Prostate gland (tissue), 2 donors: Measurements from ENCODE around the gene FNBP1L. TPM values are rescaled to one million over a fixed set of nuclear protein-coding genes. Genes with fewer than 3 reads are reported as not detected.
"Not testable (repeated sequence)": the region's sequence is repeated elsewhere in the genome, so short reads cannot be mapped to it uniquely, and the experiment has no call there.

Source experiments
- DNase-seq: peaks from one replicate; pipeline ENCODE4 v3.0.0-alpha.2; 2019; ENCODE audit warnings: low spot score
- H3K27ac ChIP-seq, 2 donors: fragments of 200-600 bp; sonication (generic); 2 replicates each; pipeline ENCODE4 v1.5.1; 2017 to 2019
- H3K27me3 ChIP-seq: fragments of 200-600 bp; sonication (generic); replicated peaks from 2 replicates; pipeline ENCODE4 v1.5.1; 2019; ENCODE audit not compliant: insufficient read depth
- H3K36me3 ChIP-seq, 2 donors: fragments of 200-600 bp; sonication (generic); 1 replicate in 1 of 2; 2 replicates in 1 of 2; pipeline versions ENCODE4 v1.5.1 to v1.8.1; 2017 to 2019
- H3K4me1 ChIP-seq: fragments of 200-600 bp; sonication (generic); replicated peaks from 2 replicates; pipeline ENCODE4 v1.5.1; 2019
- H3K4me3 ChIP-seq, 2 donors: fragments of 200-600 bp; sonication (generic); 2 replicates each; pipeline ENCODE4 v1.5.1; 2017 to 2019
- H3K9me3 ChIP-seq: fragments of 200-600 bp; sonication (generic); 2 replicates; pipeline ENCODE4 v1.5.1; 2017
- POLR2A ChIP-seq: fragments of 450-650 bp; IDR thresholded peaks from one replicate; pipeline ENCODE4 v1.6.1; 2016; ENCODE audit warnings: antibody characterized with exemption, mild to moderate bottlenecking
- POLR2AphosphoS5 ChIP-seq: sonication (generic); formaldehyde crosslinking; IDR thresholded peaks from one replicate; pipeline ENCODE4 v1.6.1; 2017; ENCODE audit warnings: antibody characterized with exemption
- WGBS: methylation state at CpG from one replicate; pipeline ENCODE4 v1.1.5; 2018; 5-methylcytosine and 5-hydroxymethylcytosine counted together
- intact Hi-C: fragments of 100-400 bp; cut with DNase I; formaldehyde crosslinking; loops from one replicate; pipeline ENCODE4 v1.14.2; 2022
- total RNA-seq, 2 donors: library from RNA; depleted of rRNA; stranded (reverse); fragments of >200 nt; gene quantifications; one replicate each; pipeline ENCODE4 v1.1.0, GENCODE V29; 2016
- TF ChIP-seq, protein P1 (sequence below), 4 experiments: fragments of 200-600 bp in 2 of 4; fragments of 450-650 bp in 2 of 4; sonication (generic) in 2 of 4; IDR thresholded peaks; 1 replicate in 3 of 4; 2 replicates in 1 of 4; pipeline ENCODE4 v1.5.1; 2016 to 2019; ENCODE audit warnings: antibody characterized with exemption in 4 of 4, mild to moderate bottlenecking in 2 of 4, moderate library complexity in 2 of 4

The FNBP1L gene
- total RNA-seq, 2 donors from 2014 or later, result 41.1 to 49.7 TPM

DNA sequence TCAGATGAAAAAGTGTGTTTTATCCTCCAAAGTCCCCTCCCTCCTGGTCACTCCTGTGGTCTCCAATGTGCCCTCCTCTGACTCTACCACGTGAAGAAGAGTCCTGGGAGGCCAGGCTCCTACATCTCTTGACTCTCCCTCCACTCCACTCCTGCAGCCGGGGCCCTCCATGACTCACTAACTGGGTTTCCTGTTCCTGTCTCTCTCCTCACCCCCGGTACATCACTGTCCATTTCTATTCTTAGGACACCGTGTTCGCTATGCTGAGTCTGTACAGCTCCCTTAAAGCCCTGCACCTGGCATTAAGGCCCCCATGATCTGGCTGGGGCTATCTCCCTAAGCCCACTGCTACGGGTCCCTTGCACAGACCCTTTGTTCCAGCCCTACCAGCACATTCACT, 140.3 kb downstream of the FNBP1L start:
- Histone ChIP-seq H3K36me3 (no peaks in the 10 kb centered on the region), H3K27ac (no peak overlapping the region), H3K27me3 (no peaks in the 10 kb centered on the region), H3K4me1 (peaks cover 6% of the 10 kb centered on the region), H3K9me3 (no peaks in the 10 kb centered on the region), H3K4me3 (no peak overlapping the region)
- no peak for TF ChIP-seq POLR2AphosphoS5
- TF ChIP-seq POLR2A, result no peak
- TF ChIP-seq, protein P1, sequence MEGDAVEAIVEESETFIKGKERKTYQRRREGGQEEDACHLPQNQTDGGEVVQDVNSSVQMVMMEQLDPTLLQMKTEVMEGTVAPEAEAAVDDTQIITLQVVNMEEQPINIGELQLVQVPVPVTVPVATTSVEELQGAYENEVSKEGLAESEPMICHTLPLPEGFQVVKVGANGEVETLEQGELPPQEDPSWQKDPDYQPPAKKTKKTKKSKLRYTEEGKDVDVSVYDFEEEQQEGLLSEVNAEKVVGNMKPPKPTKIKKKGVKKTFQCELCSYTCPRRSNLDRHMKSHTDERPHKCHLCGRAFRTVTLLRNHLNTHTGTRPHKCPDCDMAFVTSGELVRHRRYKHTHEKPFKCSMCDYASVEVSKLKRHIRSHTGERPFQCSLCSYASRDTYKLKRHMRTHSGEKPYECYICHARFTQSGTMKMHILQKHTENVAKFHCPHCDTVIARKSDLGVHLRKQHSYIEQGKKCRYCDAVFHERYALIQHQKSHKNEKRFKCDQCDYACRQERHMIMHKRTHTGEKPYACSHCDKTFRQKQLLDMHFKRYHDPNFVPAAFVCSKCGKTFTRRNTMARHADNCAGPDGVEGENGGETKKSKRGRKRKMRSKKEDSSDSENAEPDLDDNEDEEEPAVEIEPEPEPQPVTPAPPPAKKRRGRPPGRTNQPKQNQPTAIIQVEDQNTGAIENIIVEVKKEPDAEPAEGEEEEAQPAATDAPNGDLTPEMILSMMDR (IDR thresholded peaks at IDR 0.05), result no peak
- no peak for DNase-seq
- 87% methylated on average over 6 of the region's 6 CpGs for WGBS
- intact Hi-C loops, result no loop called here

DNA sequence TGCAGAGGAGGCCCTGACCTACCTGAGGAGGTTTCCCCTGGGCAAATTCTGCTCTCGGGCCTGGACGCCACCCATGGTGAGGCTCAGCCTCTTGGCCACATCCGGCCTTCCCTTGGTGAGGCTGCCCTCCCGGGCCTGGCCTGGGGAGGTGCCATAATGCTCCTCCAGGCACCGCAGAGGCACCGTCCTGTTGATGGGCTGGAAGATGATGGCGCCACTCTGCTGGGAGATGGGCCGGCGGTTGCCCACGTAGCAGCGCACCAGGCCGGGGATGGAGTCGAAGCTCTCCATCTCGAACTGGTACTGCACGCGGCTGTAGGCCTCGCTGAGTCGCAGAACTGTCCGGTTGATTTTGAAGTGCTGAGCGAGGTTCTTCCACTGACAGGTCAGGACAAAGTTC, 141.0 kb downstream of the FNBP1L start:
- Histone ChIP-seq H3K4me3 (no peak overlapping the region), H3K27me3 (no peaks in the 10 kb centered on the region), H3K4me1 (peaks cover 8% of the 10 kb centered on the region), H3K9me3 (no peaks in the 10 kb centered on the region), H3K27ac (no peak overlapping the region), H3K36me3 (no peaks in the 10 kb centered on the region)
- no peak for DNase-seq
- WGBS, result 97% methylated on average over 14 of the region's 20 CpGs
- intact Hi-C loops, result no loop called here
- TF ChIP-seq POLR2AphosphoS5 (no peak), POLR2A (no peak)
- TF ChIP-seq, protein P1 (IDR thresholded peaks at IDR 0.05), result no peak

DNA sequence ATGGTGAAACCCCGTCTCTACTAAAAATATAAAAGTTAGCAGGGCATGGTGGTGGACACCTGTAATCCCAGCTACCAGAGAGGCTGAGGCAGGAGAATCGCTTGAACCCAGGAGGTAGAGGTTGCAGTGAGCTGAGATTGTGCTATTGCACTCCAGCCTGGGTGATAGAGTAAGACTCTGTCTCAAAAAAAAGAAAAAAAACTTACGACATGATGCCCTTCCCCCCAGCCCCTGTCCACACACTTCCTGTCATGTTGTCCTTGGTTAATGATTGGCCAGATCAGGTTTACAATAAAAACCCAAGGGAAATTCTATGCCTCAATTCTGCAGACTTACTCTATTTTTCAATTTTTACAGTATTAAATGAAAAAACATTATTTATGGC, 143.4 kb downstream of the FNBP1L start:
- H3K9me3 ChIP-seq, intact Hi-C loops, H3K27ac ChIP-seq, H3K27me3 ChIP-seq, H3K4me3 ChIP-seq, DNase-seq, H3K36me3 ChIP-seq, H3K4me1 ChIP-seq: not testable (repeated sequence)
- 76% methylated on average over 3 of the region's 3 CpGs for WGBS

DNA sequence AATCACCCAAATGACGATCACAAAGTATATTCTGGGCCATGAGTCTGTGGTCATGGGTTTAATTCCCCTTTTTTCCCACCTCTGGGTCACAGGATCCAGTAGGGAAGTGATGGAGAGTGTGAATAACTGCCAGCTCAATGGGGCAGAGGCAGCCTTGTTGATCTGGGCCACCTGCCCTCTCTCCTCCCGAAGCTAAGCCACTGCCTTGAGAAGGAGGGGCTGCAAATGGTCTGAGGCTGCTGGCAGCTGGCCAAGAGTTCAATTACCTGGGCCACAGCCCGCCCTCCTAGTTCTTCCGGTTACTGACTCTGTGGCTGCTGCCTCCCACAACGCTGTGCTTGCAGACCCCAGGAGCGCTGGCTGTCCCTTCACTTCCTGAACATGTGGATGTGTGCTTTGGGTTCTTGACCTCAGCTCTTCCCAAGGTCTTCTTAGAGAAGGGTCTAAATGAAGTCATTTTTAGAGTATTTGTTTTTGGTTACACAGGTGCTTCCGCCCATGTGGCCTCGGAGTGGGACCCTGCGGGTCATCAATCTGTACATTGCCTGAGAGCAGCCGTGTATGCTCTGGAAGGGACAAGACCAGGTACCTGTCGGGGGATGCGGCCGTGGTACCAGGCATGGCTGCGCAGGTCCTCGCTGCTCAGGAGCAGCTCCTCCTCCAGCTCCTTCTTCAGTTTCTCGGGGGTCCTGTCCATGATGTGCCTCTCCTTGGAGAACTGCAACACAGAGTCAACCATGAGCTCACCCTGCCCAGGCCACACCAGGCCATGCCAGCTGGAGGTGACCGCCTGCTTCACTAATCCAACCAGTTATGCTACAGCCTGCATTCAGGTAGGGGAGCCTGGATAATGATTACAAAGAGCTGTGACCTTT, 144.0 kb downstream of the FNBP1L start:
- peaks cover 7% of the 10 kb centered on the region for H3K4me1 ChIP-seq
- no peaks in the 10 kb centered on the region for H3K9me3 ChIP-seq
- no peaks in the 10 kb centered on the region for H3K27me3 ChIP-seq
- WGBS, result 62% methylated on average over 17 of the region's 17 CpGs
- DNase-seq, result peak; percentile 42
- peak overlapping the region; percentile 20 to 53 for H3K27ac ChIP-seq
- TF ChIP-seq POLR2A (no peak), POLR2AphosphoS5 (no peak)
- TF ChIP-seq, protein P1 (IDR thresholded peaks at IDR 0.05), result no peak
- intact Hi-C loops, result no loop called here
- H3K36me3 ChIP-seq, result no peaks in the 10 kb centered on the region
- H3K4me3 ChIP-seq, result no peak overlapping the region

DNA sequence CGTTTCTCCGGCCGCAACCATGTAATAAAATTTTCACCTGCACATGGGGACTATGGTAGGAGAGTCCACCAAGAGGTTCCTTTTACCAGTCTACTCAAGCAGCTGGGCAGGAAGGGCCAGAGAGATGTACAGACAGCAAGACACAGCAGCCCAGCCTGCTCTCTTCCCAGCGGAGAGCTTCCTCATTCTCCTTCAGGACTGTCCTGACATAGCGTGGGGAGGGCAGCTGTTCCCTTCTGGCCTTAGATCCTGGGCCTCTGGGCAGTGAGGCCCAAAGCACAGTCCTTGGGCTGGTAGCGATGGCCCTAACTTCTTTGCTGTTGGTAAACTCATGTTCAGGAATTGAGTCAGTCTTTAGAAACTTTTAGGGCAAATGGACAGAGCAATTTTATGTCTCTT, 144.6 kb downstream of the FNBP1L start:
- Histone ChIP-seq H3K27ac (peak overlapping the region; percentile 20 to 53), H3K9me3 (no peaks in the 10 kb centered on the region), H3K4me1 (peaks cover 7% of the 10 kb centered on the region), H3K36me3 (no peaks in the 10 kb centered on the region), H3K27me3 (no peaks in the 10 kb centered on the region), H3K4me3 (no peak overlapping the region)
- 64% methylated on average over 6 of the region's 6 CpGs for WGBS
- no peak for TF ChIP-seq POLR2A
- no peak for TF ChIP-seq POLR2AphosphoS5
- TF ChIP-seq, protein P1 (IDR thresholded peaks at IDR 0.05), result no peak
- no peak for DNase-seq
- intact Hi-C loops, result no loop called here
